Fibroblast of lung (primary cell): ENCODE data around the gene ARL15. TPM values are rescaled to one million over a fixed set of nuclear protein-coding genes. Genes with fewer than 3 reads are reported as not detected.

Experiments
- DNase-seq, 2 donors: peaks; one replicate each; pipeline versions ENCODE4 v3.0.0 to v3.0.0-alpha.2; 2010; ENCODE audit warnings: low read depth in 2 of 2
- H2AFZ ChIP-seq: 2 replicates; pipeline ENCODE4 v1.5.1; 2012; ENCODE audit warnings: low read length, control low read depth, inconsistent platforms
- H3K27ac ChIP-seq: 2 replicates; pipeline ENCODE4 v1.5.1; 2011; ENCODE audit warnings: low read length, control low read depth; ENCODE audit not compliant: insufficient read depth
- H3K27me3 ChIP-seq: 2 replicates; pipeline ENCODE4 v1.5.1; 2011; ENCODE audit warnings: mild to moderate bottlenecking, low read length; ENCODE audit not compliant: control insufficient read depth, insufficient read depth
- H3K36me3 ChIP-seq: 2 replicates; pipeline ENCODE4 v1.5.1; 2011; ENCODE audit warnings: low read length; ENCODE audit not compliant: control insufficient read depth, insufficient read depth
- H3K4me1 ChIP-seq: 2 replicates; pipeline ENCODE4 v1.5.1; 2011; ENCODE audit warnings: low read length; ENCODE audit not compliant: control insufficient read depth, insufficient read depth; ENCODE audit errors: extremely low read depth
- H3K4me2 ChIP-seq: 2 replicates; pipeline ENCODE4 v1.5.1; 2011; ENCODE audit warnings: low read length, control low read depth; ENCODE audit not compliant: insufficient read depth; ENCODE audit errors: extremely low read depth
- H3K4me3 ChIP-seq, 4 experiments: fragments of 200-600 bp in 1 of 4; sonication (generic) in 1 of 4; replicated peaks in 1 of 4; 2 replicates each; pipeline ENCODE4 v1.5.1; 2011 to 2016; ENCODE audit warnings: low read length in 4 of 4, low read depth in 3 of 4, mild to moderate bottlenecking in 3 of 4, control low read depth in 2 of 4, inconsistent platforms in 1 of 4, mixed read lengths in 1 of 4; ENCODE audit not compliant: insufficient read depth in 1 of 4; ENCODE audit errors: control extremely low read depth in 1 of 4
- H3K79me2 ChIP-seq: 2 replicates; pipeline ENCODE4 v1.5.1; 2012; ENCODE audit warnings: mild to moderate bottlenecking, low read length, inconsistent platforms; ENCODE audit not compliant: control insufficient read depth, insufficient read depth
- H3K9ac ChIP-seq: 2 replicates; pipeline ENCODE4 v1.5.1; 2011; ENCODE audit warnings: mild to moderate bottlenecking, low read length, control low read depth; ENCODE audit not compliant: insufficient read depth
- H3K9me3 ChIP-seq: 2 replicates; pipeline ENCODE4 v1.5.1; 2012; ENCODE audit warnings: low read depth, low read length; ENCODE audit not compliant: control insufficient read depth, insufficient read depth
- H4K20me1 ChIP-seq: 2 replicates; pipeline ENCODE4 v1.5.1; 2011; ENCODE audit warnings: low read length; ENCODE audit not compliant: control insufficient read depth, insufficient read depth; ENCODE audit errors: extremely low read depth
- EZH2 ChIP-seq: IDR thresholded peaks from 2 replicates; pipeline ENCODE4 v1.5.1; 2012; ENCODE audit warnings: low read length, control low read depth, mild to moderate bottlenecking; ENCODE audit errors: missing control alignments
- polyA plus RNA-seq, 2 donors: library from polyadenylated mRNA; depleted of rRNA in 1 of 2; stranded (reverse) in 1 of 2; unstranded in 1 of 2; fragments of >200 nt; gene quantifications; 2 replicates each; pipeline ENCODE4 v1.2.1, GENCODE V29; 2011 to 2012; ENCODE audit warnings: missing spikeins in 1 of 2
- total RNA-seq: library from RNA; depleted of rRNA; stranded (reverse); fragments of >200 nt; gene quantifications from 2 replicates; pipeline ENCODE4 v1.2.1, GENCODE V29; 2014
- TF ChIP-seq, protein P1 (sequence below), 2 donors: IDR thresholded peaks in 1 of 2; conservative IDR thresholded peaks in 1 of 2; 1 replicate in 1 of 2; 2 replicates in 1 of 2; pipeline ENCODE4 v1.5.1; 2011 to 2012; ENCODE audit warnings: low read length in 2 of 2, control low read depth in 1 of 2, inconsistent platforms in 1 of 2, low read depth in 1 of 2, mild to moderate bottlenecking in 1 of 2

Gene ARL15
- total and polyA plus RNA-seq, 2 donors (not counting 1 experiment from before 2014, with no cell fraction given): 20.6 to 28.7 TPM

DNA sequence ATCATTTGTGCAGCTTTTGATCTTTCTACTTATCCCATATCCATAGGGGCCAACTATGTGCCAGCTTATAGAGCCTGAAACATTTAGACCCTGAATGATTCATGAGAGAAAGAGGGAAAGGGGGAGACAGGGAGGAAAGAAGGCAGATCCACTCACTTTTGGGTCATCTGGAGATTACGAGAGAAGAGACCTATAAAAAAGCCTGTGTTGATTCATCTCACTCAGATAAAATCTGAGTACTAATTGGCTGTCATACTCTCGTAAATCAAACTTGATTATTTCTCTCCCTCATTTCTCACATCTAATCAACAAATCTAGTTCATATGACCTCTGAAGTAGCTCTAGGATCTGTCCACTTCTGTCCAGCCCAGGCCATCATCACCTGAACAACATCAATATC is 137.1 kb downstream of the ARL15 start:
- Histone ChIP-seq H4K20me1 (no peaks in the 10 kb centered on the region), H3K4me2 (no peak overlapping the region)

DNA sequence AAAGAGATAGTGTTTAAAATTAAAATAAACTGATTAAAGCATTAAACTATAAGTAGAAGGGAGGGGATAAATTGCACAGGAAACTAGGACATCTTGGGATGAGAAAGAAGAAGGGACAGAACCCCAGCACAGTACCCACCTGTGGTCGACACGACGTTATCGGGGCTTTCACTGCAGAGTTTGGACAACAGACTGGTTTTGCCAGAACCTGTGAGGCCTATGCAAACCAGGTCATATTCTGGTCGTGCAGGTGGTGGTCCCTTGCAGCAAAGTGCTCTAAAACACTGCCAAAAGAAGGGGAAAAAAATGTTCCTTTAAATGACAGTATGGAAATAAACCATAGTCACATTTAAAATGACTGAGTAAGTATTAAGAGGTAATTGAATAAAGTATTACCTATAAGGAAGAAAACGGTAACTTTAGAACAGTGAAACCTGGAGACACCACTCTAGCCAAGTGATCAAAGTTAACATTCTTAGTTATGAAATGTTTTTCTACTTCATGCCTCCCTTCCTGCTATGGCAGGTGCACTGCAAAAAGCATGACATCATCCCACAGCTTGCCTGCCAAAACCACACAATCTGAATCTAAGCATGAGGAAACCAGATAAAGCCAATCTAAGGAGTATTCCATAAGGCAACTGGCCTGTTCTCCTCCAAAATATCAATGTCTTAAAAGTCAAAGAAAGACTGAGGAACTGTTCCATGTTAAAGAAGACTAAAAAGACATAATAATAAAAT is 138.6 kb downstream of the ARL15 start:
- Histone ChIP-seq H2AFZ (no peak overlapping the region), H4K20me1 (no peaks in the 10 kb centered on the region), H3K4me1 (no peaks in the 10 kb centered on the region), H3K9ac (no peak overlapping the region), H3K79me2 (no peaks in the 10 kb centered on the region), H3K27ac (no peak overlapping the region), H3K4me2 (no peak overlapping the region), H3K36me3 (no peaks in the 10 kb centered on the region), H3K4me3 (no peak overlapping the region), H3K9me3 (no peaks in the 10 kb centered on the region), H3K27me3 (no peaks in the 10 kb centered on the region)
- DNase-seq: peak; percentile 44 to 79
- TF ChIP-seq, protein P1, sequence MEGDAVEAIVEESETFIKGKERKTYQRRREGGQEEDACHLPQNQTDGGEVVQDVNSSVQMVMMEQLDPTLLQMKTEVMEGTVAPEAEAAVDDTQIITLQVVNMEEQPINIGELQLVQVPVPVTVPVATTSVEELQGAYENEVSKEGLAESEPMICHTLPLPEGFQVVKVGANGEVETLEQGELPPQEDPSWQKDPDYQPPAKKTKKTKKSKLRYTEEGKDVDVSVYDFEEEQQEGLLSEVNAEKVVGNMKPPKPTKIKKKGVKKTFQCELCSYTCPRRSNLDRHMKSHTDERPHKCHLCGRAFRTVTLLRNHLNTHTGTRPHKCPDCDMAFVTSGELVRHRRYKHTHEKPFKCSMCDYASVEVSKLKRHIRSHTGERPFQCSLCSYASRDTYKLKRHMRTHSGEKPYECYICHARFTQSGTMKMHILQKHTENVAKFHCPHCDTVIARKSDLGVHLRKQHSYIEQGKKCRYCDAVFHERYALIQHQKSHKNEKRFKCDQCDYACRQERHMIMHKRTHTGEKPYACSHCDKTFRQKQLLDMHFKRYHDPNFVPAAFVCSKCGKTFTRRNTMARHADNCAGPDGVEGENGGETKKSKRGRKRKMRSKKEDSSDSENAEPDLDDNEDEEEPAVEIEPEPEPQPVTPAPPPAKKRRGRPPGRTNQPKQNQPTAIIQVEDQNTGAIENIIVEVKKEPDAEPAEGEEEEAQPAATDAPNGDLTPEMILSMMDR (conservative IDR thresholded peaks at IDR 0.05 in 1 of 2, IDR thresholded peaks at IDR 0.05 in 1 of 2; ENCODE audit: low read depth in 1 of 2, low read length in 2 of 2): no peak
- TF ChIP-seq EZH2: no peak

More for the DNA sequence above, 137.1 kb downstream of the ARL15 start:
- no peaks in the 10 kb centered on the region for H3K79me2 ChIP-seq
- no peaks in the 10 kb centered on the region for H3K9me3 ChIP-seq
- no peak for DNase-seq
- H3K36me3 ChIP-seq: no peaks in the 10 kb centered on the region
- no peak overlapping the region for H3K27ac ChIP-seq
- no peak for TF ChIP-seq EZH2
- TF ChIP-seq, protein P1 (conservative IDR thresholded peaks at IDR 0.05 in 1 of 2, IDR thresholded peaks at IDR 0.05 in 1 of 2; ENCODE audit: low read depth in 1 of 2, low read length in 2 of 2): no peak
- no peaks in the 10 kb centered on the region for H3K27me3 ChIP-seq
- no peak overlapping the region for H3K9ac ChIP-seq
- no peaks in the 10 kb centered on the region for H3K4me1 ChIP-seq
- H3K4me3 ChIP-seq: no peak overlapping the region
- H2AFZ ChIP-seq: no peak overlapping the region

DNA sequence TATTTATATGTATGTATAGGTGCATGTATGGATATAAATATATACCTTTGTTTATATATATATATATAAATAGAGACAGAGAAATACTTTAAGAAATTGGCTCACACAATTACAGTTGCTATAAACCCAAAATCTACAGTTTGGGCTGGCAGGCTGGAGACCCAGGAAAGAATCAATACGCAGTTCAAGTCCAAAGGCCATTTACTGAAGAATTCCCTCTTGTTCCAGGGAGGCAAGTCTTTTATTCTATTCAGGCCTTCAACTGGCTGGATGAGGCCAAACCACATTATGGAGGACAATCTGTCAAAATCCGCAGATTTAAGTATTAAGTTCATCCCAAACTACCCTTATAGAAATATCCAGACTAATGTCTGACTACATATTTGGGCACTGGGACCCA is 144.7 kb downstream of the ARL15 start:
- Histone ChIP-seq H4K20me1 (no peaks in the 10 kb centered on the region), H3K27ac (no peak overlapping the region), H3K9me3 (no peaks in the 10 kb centered on the region), H2AFZ (no peak overlapping the region), H3K4me1 (no peaks in the 10 kb centered on the region), H3K4me2 (no peak overlapping the region), H3K9ac (no peak overlapping the region), H3K27me3 (no peaks in the 10 kb centered on the region), H3K79me2 (no peaks in the 10 kb centered on the region), H3K36me3 (no peaks in the 10 kb centered on the region), H3K4me3 (no peak overlapping the region)
- TF ChIP-seq, protein P1 (conservative IDR thresholded peaks at IDR 0.05 in 1 of 2, IDR thresholded peaks at IDR 0.05 in 1 of 2; ENCODE audit: low read depth in 1 of 2, low read length in 2 of 2): no peak
- TF ChIP-seq EZH2: no peak
- DNase-seq: no peak
